GM15510 (cell line): ENCODE data around the gene RNF39.

ENCODE experiments used
- POLR2A ChIP-seq: IDR thresholded peaks from 3 replicates; pipeline ENCODE4 v1.6.1; 2011; ENCODE audit warnings: borderline replicate concordance; ENCODE audit not compliant: insufficient read length; ENCODE audit errors: extremely low read depth

Gene RNF39, protein sequence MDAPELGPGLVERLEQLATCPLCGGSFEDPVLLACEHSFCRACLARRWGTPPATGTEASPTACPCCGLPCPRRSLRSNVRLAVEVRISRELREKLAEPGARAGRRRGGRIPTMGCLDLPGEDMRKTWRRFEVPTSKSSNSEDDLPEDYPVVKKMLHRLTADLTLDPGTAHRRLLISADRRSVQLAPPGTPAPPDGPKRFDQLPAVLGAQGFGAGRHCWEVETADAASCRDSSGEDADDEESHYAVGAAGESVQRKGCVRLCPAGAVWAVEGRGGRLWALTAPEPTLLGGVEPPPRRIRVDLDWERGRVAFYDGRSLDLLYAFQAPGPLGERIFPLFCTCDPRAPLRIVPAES

GRCh38 chr6:30075094-30075789 lies at the start of gene RNF39:
Gene RNF39, minus strand, starts transcription at chr6:30075769. Its CDS starts 184 bp downstream, at chr6:30075585.
- no peak for TF ChIP-seq POLR2A

DNA sequence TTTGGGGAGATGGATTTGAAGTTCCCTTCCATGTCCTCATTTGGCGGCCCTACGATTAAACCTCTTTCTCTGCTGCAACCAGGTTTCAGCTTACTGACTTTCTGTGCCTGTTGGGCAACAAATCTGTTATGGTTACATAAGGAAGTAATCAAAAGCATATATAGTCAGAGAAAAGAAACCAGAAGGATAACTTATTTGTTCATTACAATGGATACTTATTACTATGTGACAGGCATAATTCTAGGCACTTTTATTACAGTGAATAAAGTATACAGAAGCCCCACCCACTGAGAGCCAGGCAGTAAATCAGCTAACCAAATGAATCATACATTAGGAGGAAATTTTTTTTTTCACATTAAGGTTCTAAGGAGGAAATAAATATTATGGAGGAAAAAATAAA lies 46.9 kb upstream of the RNF39 start:
- no peak for TF ChIP-seq POLR2A

DNA sequence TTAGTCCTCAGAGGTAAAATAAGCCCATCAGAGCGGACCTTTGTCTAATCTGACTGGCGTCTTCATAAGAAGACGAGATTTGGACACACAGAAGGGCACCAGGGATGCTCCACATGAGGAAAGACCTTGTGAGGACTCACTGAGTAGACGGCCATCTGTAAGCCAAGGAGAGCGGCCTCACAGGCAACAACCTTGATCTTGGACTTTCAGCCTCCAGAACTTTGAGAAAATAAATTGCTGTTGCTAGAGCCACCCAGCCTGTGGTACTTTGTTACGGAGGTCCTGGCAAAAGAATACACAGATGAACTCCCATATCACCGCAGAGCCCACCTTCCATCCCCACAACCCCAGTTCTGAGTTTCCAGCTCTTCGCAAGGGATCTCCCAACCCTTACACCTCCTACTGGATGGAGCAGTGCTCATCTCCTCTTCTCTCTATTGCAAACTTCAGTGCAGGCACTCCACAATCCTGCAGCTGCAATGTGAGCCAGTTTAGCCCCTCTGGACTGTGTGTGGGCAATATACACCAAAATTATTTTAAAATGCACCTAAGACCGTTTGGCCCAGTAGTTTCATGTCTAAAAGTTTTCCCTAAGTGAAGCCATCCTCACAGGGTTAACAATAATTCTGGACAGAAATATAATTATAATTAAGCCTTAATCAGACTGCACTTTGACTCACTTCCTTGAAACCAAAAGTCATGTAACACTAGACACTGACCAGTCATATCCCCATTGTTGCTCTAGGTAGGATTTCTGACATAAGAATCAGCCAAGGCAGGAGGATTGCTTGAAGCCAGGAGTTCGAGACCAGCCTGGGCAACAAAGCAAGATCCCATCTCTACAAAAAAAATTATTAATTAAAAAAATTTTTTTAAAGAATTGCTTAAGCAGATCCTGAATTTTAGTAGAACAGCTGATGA lies 46.1 kb upstream of the RNF39 start:
- TF ChIP-seq POLR2A = no peak

GRCh38 chr6:30116724-30117123 lies 41.2 kb upstream of the RNF39 start:
- no peak for TF ChIP-seq POLR2A

DNA sequence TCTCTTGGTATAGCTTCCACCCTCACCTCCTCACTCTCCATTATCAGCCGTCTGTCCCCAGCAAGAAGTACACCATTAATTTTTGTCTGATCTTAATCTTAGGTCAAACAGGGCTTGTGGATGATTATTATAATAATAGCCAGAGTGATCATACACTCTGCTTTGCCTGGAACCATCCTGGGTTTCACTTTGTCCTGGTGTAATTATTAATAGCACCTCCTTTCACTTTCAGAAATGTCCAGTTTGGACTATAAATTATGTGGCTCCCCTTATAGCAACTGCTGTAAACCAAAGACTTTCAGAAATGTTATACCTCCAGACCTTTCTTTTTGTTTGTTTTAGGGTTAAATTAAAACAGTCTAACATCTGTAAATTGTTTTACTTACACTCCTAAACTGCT lies 38.3 kb upstream of the RNF39 start:
- no peak for TF ChIP-seq POLR2A

DNA sequence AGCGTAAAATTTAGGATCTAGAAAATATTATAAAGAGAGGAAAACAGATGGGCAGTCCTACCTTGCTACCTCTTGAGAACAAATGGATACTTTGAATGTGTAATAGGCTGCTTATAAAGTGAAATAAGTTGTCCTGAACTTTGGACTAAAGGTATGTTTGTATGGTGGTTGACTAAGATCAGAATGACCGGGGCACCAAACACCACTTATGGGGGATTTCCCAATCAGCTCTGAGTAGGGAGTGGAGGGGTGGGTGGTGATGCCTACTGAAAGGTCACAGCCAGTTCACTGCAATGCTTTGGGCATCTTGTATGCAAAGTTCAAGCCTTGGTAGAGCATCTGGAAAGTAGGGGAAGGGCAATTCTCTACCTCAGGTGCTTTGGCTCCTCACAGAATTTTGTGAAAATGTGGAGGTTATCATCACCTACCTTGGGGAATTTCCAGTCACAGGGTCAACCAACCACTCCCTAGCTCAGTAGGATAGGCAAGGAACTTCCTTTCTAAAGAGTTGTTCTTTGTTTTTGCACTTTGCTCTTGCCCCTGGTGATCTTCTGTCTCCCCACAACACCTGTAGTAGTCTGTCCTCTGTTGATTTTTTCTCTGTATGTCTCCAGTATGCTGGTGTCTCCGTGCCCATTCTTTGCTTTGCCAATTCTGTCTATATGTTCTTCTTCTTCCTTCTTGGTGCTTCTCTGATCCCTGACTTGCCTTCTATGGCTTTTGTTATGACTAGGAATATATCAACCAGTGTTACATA lies 37.6 kb upstream of the RNF39 start, which contains the start of gene TRIM31:
TRIM31 (minus strand) TSS at position 88 of the 757 bp plus-strand sequence. CDS start 285 bp downstream, outside the sequence.
- no peak for TF ChIP-seq POLR2A

DNA sequence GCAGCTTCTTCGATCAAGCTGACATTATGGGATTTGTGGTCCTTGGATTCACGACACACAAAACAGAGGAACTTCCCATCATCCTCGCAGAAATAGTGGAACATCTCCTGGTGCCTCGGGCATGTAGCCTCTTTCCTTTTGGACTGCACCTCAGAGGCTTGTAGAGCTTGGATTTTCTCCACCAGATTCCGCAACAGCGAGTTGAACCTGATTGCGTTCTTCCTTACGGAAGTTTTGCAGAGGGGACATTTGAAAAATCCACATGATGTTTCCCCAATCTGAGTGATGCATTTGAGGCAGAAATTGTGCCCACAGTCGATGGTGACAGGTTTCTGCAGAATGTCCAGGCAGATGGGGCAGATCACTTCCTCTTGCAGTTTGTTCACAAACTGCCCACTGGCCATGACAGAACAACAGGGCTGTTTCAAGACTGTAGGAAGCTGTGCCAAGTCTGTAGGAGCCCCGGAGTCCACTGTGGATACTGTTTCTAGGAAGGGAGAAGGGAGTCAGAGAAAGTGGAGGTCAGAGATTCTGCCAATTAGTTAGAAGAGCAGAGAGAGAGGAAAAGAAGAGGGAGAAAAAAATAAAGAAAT lies 36.9 kb upstream of the RNF39 start:
- TF ChIP-seq POLR2A = no peak

- TF ChIP-seq POLR2A = no peak
These were observed 35.8 kb upstream of the RNF39 start for GRCh38 chr6:30111266-30111856.

- TF ChIP-seq POLR2A = no peak
These were observed 29.1 kb upstream of the RNF39 start for GRCh38 chr6:30104661-30105060.

DNA sequence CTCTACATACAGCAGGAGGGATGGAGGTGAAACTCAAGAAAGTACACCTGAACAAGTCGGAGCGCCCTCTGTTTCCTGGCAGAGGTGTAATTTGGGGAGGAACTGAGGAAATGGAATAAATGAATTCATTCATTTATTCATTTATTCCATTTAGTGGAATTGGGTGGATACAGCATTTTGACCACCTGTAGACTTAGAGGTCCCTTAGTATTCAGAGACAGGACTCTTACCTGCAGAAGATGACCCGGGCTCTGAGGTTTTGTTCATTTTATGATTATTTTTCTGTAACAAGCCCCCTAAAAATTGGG lies 28.3 kb upstream of the RNF39 start:
- no peak for TF ChIP-seq POLR2A

- no peak for TF ChIP-seq POLR2A
These were observed 27.7 kb upstream of the RNF39 start for GRCh38 chr6:30102970-30103871.

DNA sequence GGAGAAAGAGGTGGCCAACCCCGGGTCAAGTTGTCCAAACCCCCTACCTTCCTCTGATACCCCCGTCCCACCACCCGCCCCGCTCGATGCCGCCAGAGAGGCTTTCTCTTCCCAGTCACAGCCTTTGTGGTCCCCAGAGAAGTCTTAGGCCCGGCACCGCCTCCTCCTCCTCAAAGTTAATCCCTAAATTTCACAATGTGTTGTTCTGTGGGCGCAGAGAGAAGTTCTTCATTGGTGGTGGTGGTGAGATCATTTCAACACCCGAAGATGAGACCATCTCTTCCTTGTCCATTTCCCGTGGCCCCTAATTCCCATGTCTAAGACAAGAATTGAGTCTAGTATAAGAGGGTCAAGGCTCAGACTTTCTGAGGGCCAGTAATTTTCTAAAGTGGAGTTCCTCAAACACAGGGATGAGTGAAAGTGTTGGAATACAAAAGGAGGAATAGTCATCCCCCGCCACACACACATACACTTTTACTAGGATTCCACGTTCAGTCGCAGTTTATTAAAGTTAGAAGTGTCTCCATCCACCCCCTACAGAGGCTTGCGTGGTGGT lies 26.9 kb upstream of the RNF39 start:
- TF ChIP-seq POLR2A = no peak
